Neuronal stem cell (in vitro differentiated cells): ENCODE results near the gene GRPEL1.
A peak's percentile ranks its signal among the peaks of the same experiment; 100 is the strongest.

ENCODE experiments used
- DNase-seq: peaks from one replicate; pipeline ENCODE4 v3.0.0-alpha.2; 2013; ENCODE audit warnings: low spot score
- H2AFZ ChIP-seq: one replicate; pipeline ENCODE4 v1.6.1; 2013; ENCODE audit warnings: mild to moderate bottlenecking, low read length, inconsistent platforms
- H2AK5ac ChIP-seq: 2 replicates; pipeline ENCODE4 v1.6.1; 2013; ENCODE audit warnings: low read depth, mild to moderate bottlenecking, inconsistent platforms, low read length, moderate library complexity, mixed read lengths
- H2BK120ac ChIP-seq: 2 replicates; pipeline ENCODE4 v1.6.1; 2013; ENCODE audit warnings: low read depth, mild to moderate bottlenecking, inconsistent platforms, low read length, moderate library complexity, mixed read lengths
- H2BK12ac ChIP-seq: one replicate; pipeline ENCODE4 v1.6.1; 2013; ENCODE audit warnings: low read length, inconsistent platforms
- H2BK15ac ChIP-seq: 2 replicates; pipeline ENCODE4 v1.6.1; 2013; ENCODE audit warnings: mild to moderate bottlenecking, low read length, inconsistent platforms, mixed read lengths
- H2BK5ac ChIP-seq: one replicate; pipeline ENCODE4 v1.6.1; 2013; ENCODE audit warnings: inconsistent platforms, mild to moderate bottlenecking, low read length, moderate library complexity
- H3K14ac ChIP-seq: one replicate; pipeline ENCODE4 v1.6.1; 2013; ENCODE audit warnings: low read length, inconsistent platforms
- H3K18ac ChIP-seq: 2 replicates; pipeline ENCODE4 v1.6.1; 2013; ENCODE audit warnings: low read length, inconsistent platforms
- H3K23ac ChIP-seq: 2 replicates; pipeline ENCODE4 v1.6.1; 2013; ENCODE audit warnings: low read depth, mild to moderate bottlenecking, mixed read lengths, low read length, inconsistent platforms; ENCODE audit not compliant: poor library complexity
- H3K27ac ChIP-seq: replicated peaks from 3 replicates; pipeline ENCODE4 v1.5.1; 2013; ENCODE audit warnings: low read length, inconsistent platforms
- H3K27me3 ChIP-seq, 3 experiments: 2 replicates each; pipeline ENCODE4 v1.6.1; 2013; ENCODE audit warnings: low read length in 3 of 3, mild to moderate bottlenecking in 2 of 3, inconsistent platforms in 1 of 3, low read depth in 1 of 3, mixed read lengths in 1 of 3, moderate library complexity in 1 of 3; ENCODE audit not compliant: control insufficient read depth in 3 of 3, insufficient read depth in 3 of 3
- H3K36me3 ChIP-seq, 2 donors: replicated peaks in 1 of 2; 2 replicates each; pipeline ENCODE4 v1.6.1; 2013; ENCODE audit warnings: low read length in 2 of 2; ENCODE audit not compliant: control insufficient read depth in 2 of 2, insufficient read depth in 2 of 2
- H3K4ac ChIP-seq: 2 replicates; pipeline ENCODE4 v1.6.1; 2013; ENCODE audit warnings: inconsistent platforms, mild to moderate bottlenecking, low read length, moderate library complexity
- H3K4me1 ChIP-seq, 2 donors: 1 replicate in 1 of 2; 2 replicates in 1 of 2; pipeline ENCODE4 v1.6.1; 2013; ENCODE audit warnings: low read length in 2 of 2, low read depth in 1 of 2; ENCODE audit not compliant: control insufficient read depth in 2 of 2, insufficient read depth in 1 of 2
- H3K4me2 ChIP-seq: one replicate; pipeline ENCODE4 v1.6.1; 2013; ENCODE audit warnings: mild to moderate bottlenecking, low read length, inconsistent platforms; ENCODE audit not compliant: insufficient read depth, poor library complexity, severe bottlenecking
- H3K4me3 ChIP-seq, 2 donors: 2 replicates each; pipeline ENCODE4 v1.5.1; 2013; ENCODE audit warnings: low read length in 2 of 2, mild to moderate bottlenecking in 2 of 2, inconsistent platforms in 1 of 2, moderate library complexity in 1 of 2
- H3K79me1 ChIP-seq: one replicate; pipeline ENCODE4 v1.6.1; 2013; ENCODE audit warnings: low read depth, mild to moderate bottlenecking, inconsistent platforms, low read length, moderate library complexity
- H3K9ac ChIP-seq: one replicate; pipeline ENCODE4 v1.6.1; 2013; ENCODE audit warnings: mild to moderate bottlenecking, low read depth, low read length, inconsistent platforms; ENCODE audit not compliant: poor library complexity
- H3K9me3 ChIP-seq, 2 donors: replicated peaks in 1 of 2; 2 replicates each; pipeline versions ENCODE3 to v1.6.1; 2013; ENCODE audit warnings: low read length in 2 of 2, mild to moderate bottlenecking in 2 of 2, inconsistent platforms in 1 of 2, low read depth in 1 of 2, mixed read lengths in 1 of 2, moderate library complexity in 1 of 2; ENCODE audit not compliant: control insufficient read depth in 2 of 2, insufficient read depth in 1 of 2
- H4K8ac ChIP-seq: one replicate; pipeline ENCODE4 v1.6.1; 2013; ENCODE audit warnings: low read depth, mild to moderate bottlenecking, inconsistent platforms, low read length, moderate library complexity
- H4K91ac ChIP-seq: one replicate; pipeline ENCODE4 v1.6.1; 2013; ENCODE audit warnings: low read length, low read depth, mild to moderate bottlenecking, inconsistent platforms; ENCODE audit not compliant: poor library complexity
- WGBS, 2 donors: extraction: QIAGEN DNeasy Blood & Tissue Kit; methylation state at CpG; one replicate each; pipeline ENCODE4 v1.1.7; 2013; ENCODE audit warnings: missing lambda C conversion rate in 2 of 2, mixed read lengths in 1 of 2; ENCODE audit not compliant: insufficient read length in 2 of 2, insufficient replicate concordance in 1 of 2; ENCODE audit errors: extremely low coverage in 2 of 2; 5-methylcytosine and 5-hydroxymethylcytosine counted together

Gene GRPEL1

DNA sequence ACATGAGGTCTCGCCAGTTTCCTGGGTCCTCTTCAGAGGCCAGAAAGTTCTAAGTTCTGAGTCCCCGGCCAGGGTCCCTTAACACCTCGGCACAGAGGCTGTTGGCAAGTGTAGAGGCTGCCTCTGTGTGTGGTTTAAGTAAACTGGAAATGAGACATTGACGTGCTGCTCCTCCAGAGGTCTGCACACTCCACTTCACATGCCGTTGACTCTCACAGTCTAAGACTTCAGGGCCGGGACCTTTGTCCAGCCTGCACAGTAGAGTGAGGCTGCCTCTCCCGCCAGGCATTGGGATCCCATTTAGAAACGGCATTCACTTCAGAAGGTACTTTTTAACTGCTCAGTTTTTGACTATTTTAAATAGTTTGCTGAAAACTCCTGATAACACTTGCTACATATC is 35.3 kb downstream of the GRPEL1 start:
- H4K8ac ChIP-seq = no peak overlapping the region
- peaks cover 0 to 2% of the 10 kb centered on the region in 2 donors for H3K9me3 ChIP-seq
- no peak overlapping the region for H3K9ac ChIP-seq
- no peak overlapping the region for H3K4me3 ChIP-seq
- no peak overlapping the region for H3K18ac ChIP-seq
- H3K27me3 ChIP-seq = no peaks in the 10 kb centered on the region
- no peak overlapping the region for H3K27ac ChIP-seq
- WGBS, 2 donors = no CpG with 5 or more reads among the region's 8 CpGs
- no peak overlapping the region for H3K4ac ChIP-seq
- no peak overlapping the region for H2AK5ac ChIP-seq
- H2BK5ac ChIP-seq = no peak overlapping the region
- H3K79me1 ChIP-seq = no peaks in the 10 kb centered on the region
- H3K4me2 ChIP-seq = no peak overlapping the region
- H4K91ac ChIP-seq = no peak overlapping the region
- peaks cover 0 to 9% of the 10 kb centered on the region in 2 donors for H3K4me1 ChIP-seq
- no peak for DNase-seq
- no peak overlapping the region for H3K23ac ChIP-seq
- H2BK12ac ChIP-seq = no peak overlapping the region
- H3K36me3 ChIP-seq = peaks cover 28 to 53% of the 10 kb centered on the region in 2 donors
- H2AFZ ChIP-seq = no peak overlapping the region
- no peak overlapping the region for H2BK120ac ChIP-seq
- no peak overlapping the region for H3K14ac ChIP-seq
- H2BK15ac ChIP-seq = no peak overlapping the region

DNA sequence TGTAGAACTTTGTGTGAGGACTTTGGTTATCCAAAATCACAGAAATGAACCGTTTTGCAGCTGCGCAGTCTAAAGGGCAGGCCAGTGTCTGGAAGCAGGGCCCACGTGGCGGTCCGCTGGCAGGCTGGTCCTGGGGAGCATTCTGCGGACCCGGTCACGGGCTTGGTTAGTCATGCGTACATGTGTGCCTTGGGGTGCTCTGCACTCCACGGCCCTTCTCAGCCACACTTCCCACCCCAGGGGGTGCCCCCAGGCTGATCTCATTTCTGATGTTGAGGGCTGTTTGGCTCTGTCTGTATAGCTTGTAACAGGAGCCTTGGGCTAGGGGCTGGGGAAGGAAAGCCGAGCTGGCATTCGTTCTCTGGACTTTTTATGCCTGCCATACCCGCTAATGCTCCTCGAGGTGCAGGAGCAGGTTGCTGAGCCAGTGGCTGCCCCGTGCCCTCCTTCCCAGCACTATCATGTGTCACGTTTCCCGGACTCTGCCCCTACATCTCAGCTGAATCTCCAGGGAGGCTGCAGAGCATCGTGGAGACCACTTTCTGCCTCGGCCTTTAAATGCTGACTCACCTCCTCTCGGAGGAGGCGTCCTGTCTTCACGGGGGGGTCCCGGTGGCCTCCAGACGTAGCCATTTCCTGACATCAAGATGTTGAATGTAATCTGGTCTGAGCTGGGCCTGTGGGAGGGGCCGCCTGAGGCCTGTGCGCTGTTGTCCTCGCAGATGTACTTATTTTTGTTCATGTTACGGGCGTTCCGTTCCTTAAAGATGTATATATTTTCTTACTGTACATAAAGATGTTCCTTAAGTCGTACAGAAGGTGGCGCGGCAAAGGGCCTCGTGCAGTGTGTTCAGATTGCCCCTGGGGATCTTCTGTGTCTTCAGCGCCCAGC is 36.1 kb downstream of the GRPEL1 start:
- Histone ChIP-seq H3K9ac (no peak overlapping the region), H2BK120ac (no peak overlapping the region), H3K36me3 (peaks cover 33 to 61% of the 10 kb centered on the region in 2 donors), H4K91ac (no peak overlapping the region), H2BK15ac (no peak overlapping the region), H3K14ac (no peak overlapping the region), H3K4me3 (no peak overlapping the region), H2AFZ (no peak overlapping the region), H2BK5ac (no peak overlapping the region), H3K27me3 (no peaks in the 10 kb centered on the region), H3K18ac (no peak overlapping the region), H3K4ac (no peak overlapping the region), H4K8ac (no peak overlapping the region), H3K27ac (no peak overlapping the region), H3K4me2 (no peak overlapping the region), H3K4me1 (peaks cover 0 to 9% of the 10 kb centered on the region in 2 donors), H3K9me3 (peaks cover 0 to 2% of the 10 kb centered on the region in 2 donors), H2BK12ac (no peak overlapping the region), H2AK5ac (no peak overlapping the region), H3K79me1 (no peaks in the 10 kb centered on the region), H3K23ac (peak overlapping the region; percentile 5)
- WGBS, 2 donors = no CpG with 5 or more reads among the region's 35 CpGs
- DNase-seq = no peak

DNA sequence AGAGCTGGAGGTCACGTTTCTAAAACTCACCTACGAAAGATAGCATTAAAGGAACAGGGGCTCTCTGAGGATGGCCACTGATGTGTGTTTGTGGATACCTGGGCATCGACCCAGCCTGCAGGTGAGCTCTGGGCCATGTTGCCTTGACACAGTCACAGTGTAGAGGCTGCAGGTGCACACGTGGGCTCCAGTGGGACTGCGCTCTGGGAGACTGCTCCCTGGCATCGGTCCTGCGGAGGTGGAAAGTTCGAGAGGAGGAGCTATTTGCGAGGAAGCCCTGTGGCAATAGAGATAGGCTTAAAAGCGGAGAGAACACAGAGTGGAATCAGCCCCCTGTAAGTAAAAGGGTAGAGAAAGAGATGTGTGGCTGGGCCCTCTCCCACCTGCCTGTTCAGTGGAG is 37.0 kb downstream of the GRPEL1 start:
- Histone ChIP-seq H3K9ac (no peak overlapping the region), H3K23ac (no peak overlapping the region), H2BK5ac (no peak overlapping the region), H3K14ac (no peak overlapping the region), H2AK5ac (no peak overlapping the region), H2AFZ (no peak overlapping the region), H3K4me2 (no peak overlapping the region), H3K4me3 (no peak overlapping the region), H4K8ac (no peak overlapping the region), H3K18ac (no peak overlapping the region), H4K91ac (no peak overlapping the region), H2BK120ac (no peak overlapping the region), H3K27me3 (no peaks in the 10 kb centered on the region), H2BK15ac (no peak overlapping the region), H3K27ac (no peak overlapping the region), H3K36me3 (peaks cover 33 to 70% of the 10 kb centered on the region in 2 donors), H2BK12ac (no peak overlapping the region), H3K4ac (no peak overlapping the region), H3K4me1 (peaks cover 0 to 9% of the 10 kb centered on the region in 2 donors), H3K9me3 (peaks cover 0 to 2% of the 10 kb centered on the region in 2 donors), H3K79me1 (peaks cover 2% of the 10 kb centered on the region)
- WGBS, 2 donors = no CpG with 5 or more reads among the region's 10 CpGs
- no peak for DNase-seq

DNA sequence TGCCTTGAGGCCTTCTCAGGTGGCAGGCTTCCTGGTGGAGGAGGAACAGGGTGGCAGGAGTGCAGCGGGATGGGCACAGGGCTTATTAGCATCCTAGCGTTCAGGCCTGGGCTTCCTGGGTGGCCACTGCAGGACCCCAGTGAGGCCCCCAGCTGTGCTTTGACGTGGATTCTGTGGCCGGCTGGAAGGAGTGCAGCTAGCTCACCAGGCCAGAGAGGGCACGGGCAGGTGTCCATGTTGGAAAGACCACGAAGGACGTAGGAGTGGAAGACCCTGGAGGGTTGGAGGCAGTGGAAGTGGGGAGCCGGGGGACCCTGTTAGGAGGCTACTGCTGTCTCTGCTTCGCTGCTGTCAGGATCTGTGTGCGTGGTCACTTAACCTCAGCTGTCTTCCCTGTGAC is 37.9 kb downstream of the GRPEL1 start:
- H3K4me2 ChIP-seq = no peak overlapping the region
- WGBS, 2 donors = no CpG with 5 or more reads among the region's 10 CpGs
- peaks cover 0 to 7% of the 10 kb centered on the region in 2 donors for H3K4me1 ChIP-seq

More for the DNA sequence above, 37.9 kb downstream of the GRPEL1 start:
- H3K4ac ChIP-seq = no peak overlapping the region
- no peak overlapping the region for H3K27ac ChIP-seq
- no peak overlapping the region for H3K4me3 ChIP-seq
- no peak overlapping the region for H2BK5ac ChIP-seq
- H3K9ac ChIP-seq = no peak overlapping the region
- no peak overlapping the region for H3K18ac ChIP-seq
- H2BK120ac ChIP-seq = no peak overlapping the region
- H3K23ac ChIP-seq = no peak overlapping the region
- no peak overlapping the region for H2AK5ac ChIP-seq
- no peak overlapping the region for H2BK15ac ChIP-seq
- no peak overlapping the region for H4K8ac ChIP-seq
- peaks cover 37 to 80% of the 10 kb centered on the region in 2 donors for H3K36me3 ChIP-seq
- peaks cover 0 to 2% of the 10 kb centered on the region in 2 donors for H3K9me3 ChIP-seq
- no peak for DNase-seq
- no peak overlapping the region for H2BK12ac ChIP-seq
- H2AFZ ChIP-seq = no peak overlapping the region
- H4K91ac ChIP-seq = no peak overlapping the region
- peaks cover 2% of the 10 kb centered on the region for H3K79me1 ChIP-seq
- H3K14ac ChIP-seq = no peak overlapping the region
- H3K27me3 ChIP-seq = no peaks in the 10 kb centered on the region
